Esophagus muscularis mucosa (tissue), 4 donors: ENCODE results near the gene PARN.

Source experiments
- EP300 ChIP-seq: sonication (generic); formaldehyde crosslinking; IDR thresholded peaks from one replicate; pipeline ENCODE4 v1.6.1; 2017; ENCODE audit warnings: antibody characterized with exemption
- POLR2A ChIP-seq: fragments of 450-650 bp; IDR thresholded peaks from one replicate; pipeline ENCODE4 v1.6.1; 2017; ENCODE audit warnings: antibody characterized with exemption, moderate library complexity, mild to moderate bottlenecking, low read depth
- POLR2AphosphoS5 ChIP-seq, 2 donors: sonication (generic); formaldehyde crosslinking; IDR thresholded peaks; one replicate each; pipeline ENCODE4 v1.6.1; 2017; ENCODE audit warnings: antibody characterized with exemption in 2 of 2
- TF ChIP-seq, protein P1 (sequence below), 3 experiments: fragments of 200-600 bp in 2 of 3; fragments of 450-650 bp in 1 of 3; sonication (generic) in 2 of 3; IDR thresholded peaks; one replicate each; pipeline ENCODE4 v1.5.1; 2017 to 2019; ENCODE audit warnings: antibody characterized with exemption in 3 of 3, mild to moderate bottlenecking in 2 of 3, moderate library complexity in 1 of 3

DNA sequence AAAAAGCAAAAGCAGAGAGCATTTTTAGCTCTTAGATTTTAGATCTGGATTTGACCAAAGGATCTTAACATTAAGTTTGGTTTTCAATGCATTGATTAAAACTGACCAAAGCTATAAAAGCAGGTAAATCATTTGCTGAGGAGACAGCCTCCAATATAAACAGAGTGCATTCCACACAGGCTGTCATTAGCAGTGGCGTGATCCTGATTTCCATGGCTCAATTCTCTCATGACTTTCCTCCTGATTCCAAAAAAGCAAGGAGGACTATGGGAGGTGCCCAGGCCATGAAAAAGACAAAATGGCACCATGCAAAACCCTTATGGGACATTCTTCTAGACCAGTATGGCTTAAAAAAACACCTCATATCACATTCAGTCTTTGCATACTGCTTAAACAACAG is 53.5 kb downstream of the PARN start:
- TF ChIP-seq, protein P1, sequence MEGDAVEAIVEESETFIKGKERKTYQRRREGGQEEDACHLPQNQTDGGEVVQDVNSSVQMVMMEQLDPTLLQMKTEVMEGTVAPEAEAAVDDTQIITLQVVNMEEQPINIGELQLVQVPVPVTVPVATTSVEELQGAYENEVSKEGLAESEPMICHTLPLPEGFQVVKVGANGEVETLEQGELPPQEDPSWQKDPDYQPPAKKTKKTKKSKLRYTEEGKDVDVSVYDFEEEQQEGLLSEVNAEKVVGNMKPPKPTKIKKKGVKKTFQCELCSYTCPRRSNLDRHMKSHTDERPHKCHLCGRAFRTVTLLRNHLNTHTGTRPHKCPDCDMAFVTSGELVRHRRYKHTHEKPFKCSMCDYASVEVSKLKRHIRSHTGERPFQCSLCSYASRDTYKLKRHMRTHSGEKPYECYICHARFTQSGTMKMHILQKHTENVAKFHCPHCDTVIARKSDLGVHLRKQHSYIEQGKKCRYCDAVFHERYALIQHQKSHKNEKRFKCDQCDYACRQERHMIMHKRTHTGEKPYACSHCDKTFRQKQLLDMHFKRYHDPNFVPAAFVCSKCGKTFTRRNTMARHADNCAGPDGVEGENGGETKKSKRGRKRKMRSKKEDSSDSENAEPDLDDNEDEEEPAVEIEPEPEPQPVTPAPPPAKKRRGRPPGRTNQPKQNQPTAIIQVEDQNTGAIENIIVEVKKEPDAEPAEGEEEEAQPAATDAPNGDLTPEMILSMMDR (IDR thresholded peaks at IDR 0.05): no peak
- TF ChIP-seq POLR2AphosphoS5 (IDR thresholded peaks at IDR 0.05) (no peak), EP300 (no peak), POLR2A (no peak)
